Esophagus (tissue), 2 donors: Measurements from ENCODE around the gene FGD5. TPM values are rescaled to one million over a fixed set of nuclear protein-coding genes. Genes with fewer than 3 reads are reported as not detected.
A peak's percentile ranks its signal among the peaks of the same experiment; 100 is the strongest.

Experiments used
- H3K27ac ChIP-seq, 2 donors: one replicate each; pipeline ENCODE4 v1.5.1; 2013; ENCODE audit warnings: low read depth in 2 of 2, mild to moderate bottlenecking in 2 of 2, inconsistent platforms in 1 of 2, low read length in 1 of 2, moderate library complexity in 1 of 2
- H3K27me3 ChIP-seq, 2 donors: one replicate each; pipeline ENCODE4 v1.6.1; 2013; ENCODE audit warnings: low read length in 2 of 2, control low read depth in 1 of 2, mild to moderate bottlenecking in 1 of 2; ENCODE audit not compliant: insufficient read depth in 2 of 2, control insufficient read depth in 1 of 2
- H3K36me3 ChIP-seq, 2 donors: one replicate each; pipeline ENCODE4 v1.6.1; 2013; ENCODE audit warnings: low read length in 1 of 2; ENCODE audit not compliant: control insufficient read depth in 2 of 2, insufficient read depth in 2 of 2
- H3K4me1 ChIP-seq, 2 donors: one replicate each; pipeline ENCODE4 v1.6.1; 2013; ENCODE audit warnings: low read length in 1 of 2; ENCODE audit not compliant: control insufficient read depth in 2 of 2, insufficient read depth in 2 of 2
- H3K4me3 ChIP-seq, 2 donors: one replicate each; pipeline ENCODE4 v1.5.1; 2013; ENCODE audit warnings: low read length in 2 of 2, mild to moderate bottlenecking in 2 of 2, low read depth in 1 of 2, moderate library complexity in 1 of 2
- H3K9me3 ChIP-seq, 2 donors: one replicate each; pipeline ENCODE4 v1.6.1; 2013; ENCODE audit warnings: mild to moderate bottlenecking in 2 of 2, low read depth in 1 of 2, low read length in 1 of 2, moderate library complexity in 1 of 2; ENCODE audit not compliant: control insufficient read depth in 2 of 2, insufficient read depth in 1 of 2
- whole genome bisulfite sequencing, 2 donors: extraction: QIAGEN DNeasy Blood & Tissue Kit; methylation state at CpG; one replicate each; pipeline ENCODE4 v1.1.7; 2013; 5-methylcytosine and 5-hydroxymethylcytosine counted together
- polyA plus RNA-seq, 2 donors: library from polyadenylated mRNA; stranded (reverse); fragments of 200-250 nt; gene quantifications; one replicate each; pipeline ENCODE4 v1.2.3, GENCODE V29; 2013
- donor health status: healthy with polysubstance abuse.
- donor health status: Bipolar disorder and iron deficiency.

The FGD5 gene
- polyA plus RNA-seq, 2 donors: 1.7 TPM

DNA sequence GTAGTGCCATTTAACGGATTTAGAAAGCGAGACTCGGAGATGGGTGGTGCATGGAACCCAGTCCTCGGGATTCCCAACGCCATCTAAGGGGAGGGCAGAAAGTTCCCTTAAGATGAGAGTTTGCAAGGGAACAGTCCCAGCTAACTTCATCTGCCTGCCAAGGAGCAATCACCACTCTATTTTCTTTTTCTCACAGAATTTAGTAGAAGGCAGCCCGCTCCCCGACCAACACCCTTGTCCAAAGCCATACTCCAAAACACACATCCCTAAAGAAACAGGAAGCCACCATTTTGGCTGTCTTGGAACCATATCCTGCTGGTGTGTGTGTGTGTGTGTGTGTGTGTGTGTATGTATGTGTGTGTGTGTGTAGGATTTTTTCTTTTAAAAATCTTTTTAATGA, 7.1 kb upstream of the FGD5 start:
- H3K36me3 ChIP-seq: no peaks in the 10 kb centered on the region
- peak overlapping the region in 1 of 2 donors; percentile 41 for H3K27ac ChIP-seq
- H3K27me3 ChIP-seq: peaks cover 7 to 15% of the 10 kb centered on the region in 2 donors
- 36 to 46% methylated on average over 7 of the region's 7 CpGs for WGBS, 2 donors
- peak overlapping the region; percentile 29 to 44 for H3K4me3 ChIP-seq
- no peaks in the 10 kb centered on the region for H3K9me3 ChIP-seq
- H3K4me1 ChIP-seq: peaks cover 0 to 2% of the 10 kb centered on the region in 2 donors

DNA sequence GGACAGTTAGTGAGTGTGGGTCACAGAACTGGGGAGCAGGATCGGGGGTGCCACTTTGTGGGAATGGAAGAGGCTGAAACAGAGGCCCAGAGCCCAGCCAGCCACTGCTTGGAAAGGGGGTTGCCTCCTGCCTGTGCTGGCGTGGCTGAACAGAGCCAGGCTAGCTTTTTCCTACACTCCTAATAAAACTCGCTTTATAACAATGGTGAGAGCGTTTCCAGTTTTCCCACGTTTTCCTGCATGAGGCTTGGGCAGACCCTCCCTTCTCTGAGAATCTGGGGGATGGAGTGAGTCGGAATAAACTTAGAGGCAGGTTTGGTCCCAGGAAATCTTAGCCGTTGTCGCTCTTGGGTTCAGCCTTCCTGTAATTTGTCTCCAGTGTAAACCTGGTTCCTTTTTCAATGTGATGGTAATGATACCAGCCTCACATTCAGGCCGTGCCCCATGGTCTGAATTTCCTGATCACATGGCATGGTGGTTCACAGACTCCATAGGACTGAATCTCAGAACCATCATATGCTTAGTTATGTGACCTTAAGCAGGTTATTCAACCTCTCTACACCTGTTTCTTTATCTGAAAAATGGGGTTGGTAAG, 6.5 kb upstream of the FGD5 start:
- H3K27me3 ChIP-seq: peaks cover 7 to 15% of the 10 kb centered on the region in 2 donors
- 55 to 64% methylated on average over 9 of the region's 9 CpGs for WGBS, 2 donors
- no peaks in the 10 kb centered on the region for H3K9me3 ChIP-seq
- no peaks in the 10 kb centered on the region for H3K36me3 ChIP-seq
- peaks cover 0 to 2% of the 10 kb centered on the region in 2 donors for H3K4me1 ChIP-seq
- H3K4me3 ChIP-seq: no peak overlapping the region
- peak overlapping the region in 1 of 2 donors; percentile 41 for H3K27ac ChIP-seq

DNA sequence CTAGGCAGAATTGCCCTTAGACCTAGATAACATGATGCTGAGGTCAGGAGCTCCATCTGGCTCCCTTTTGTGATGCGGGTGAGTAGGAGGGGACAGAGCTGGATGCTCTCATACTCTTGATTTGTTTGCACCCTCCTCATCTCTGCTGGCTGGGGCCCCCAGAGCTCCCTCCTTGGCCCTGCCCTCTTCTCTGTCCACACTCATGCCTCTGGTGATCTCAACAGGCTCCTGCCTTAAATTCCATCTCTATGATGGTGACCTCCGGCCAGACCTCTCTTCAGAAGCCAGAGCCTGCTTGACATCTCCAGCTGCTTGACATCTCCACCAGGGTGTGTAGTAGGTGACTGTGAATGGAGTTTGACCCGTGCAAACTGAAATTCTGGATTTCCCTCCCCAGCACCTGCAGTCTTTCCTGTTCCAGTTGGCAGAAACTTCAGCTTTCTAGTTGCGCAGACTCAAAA, 4.3 kb upstream of the FGD5 start:
- 51 to 64% methylated on average over 4 of the region's 4 CpGs for WGBS, 2 donors
- no peaks in the 10 kb centered on the region for H3K9me3 ChIP-seq
- no peaks in the 10 kb centered on the region for H3K36me3 ChIP-seq
- H3K27me3 ChIP-seq: peaks cover 7 to 15% of the 10 kb centered on the region in 2 donors
- H3K4me3 ChIP-seq: no peak overlapping the region
- H3K4me1 ChIP-seq: peaks cover 0 to 2% of the 10 kb centered on the region in 2 donors
- no peak overlapping the region for H3K27ac ChIP-seq

DNA sequence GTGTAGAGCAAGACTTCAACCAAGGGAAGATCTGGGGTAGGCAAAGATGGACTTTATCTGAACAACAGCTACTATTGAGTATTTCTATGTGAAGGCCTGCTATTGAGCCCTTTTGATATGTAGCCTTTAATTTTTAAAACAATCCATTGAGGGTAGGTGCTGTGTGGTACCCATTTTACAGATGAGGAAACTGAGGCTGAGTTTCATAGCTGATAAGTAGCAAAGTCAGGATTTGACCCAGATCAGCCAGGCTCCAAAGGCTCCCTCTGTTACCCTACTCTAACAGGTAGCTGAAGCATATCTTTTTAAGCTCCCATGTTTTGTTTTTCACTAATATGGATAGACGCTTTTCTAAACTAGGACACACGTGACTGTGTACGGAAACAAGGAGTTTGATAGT, 2.4 kb upstream of the FGD5 start:
- Histone ChIP-seq H3K4me1 (no peaks in the 10 kb centered on the region), H3K4me3 (no peak overlapping the region), H3K9me3 (no peaks in the 10 kb centered on the region), H3K27me3 (peaks cover 0 to 13% of the 10 kb centered on the region in 2 donors), H3K36me3 (no peaks in the 10 kb centered on the region), H3K27ac (no peak overlapping the region)
- WGBS, 2 donors: 92 to 94% methylated on average over 3 of the region's 3 CpGs

DNA sequence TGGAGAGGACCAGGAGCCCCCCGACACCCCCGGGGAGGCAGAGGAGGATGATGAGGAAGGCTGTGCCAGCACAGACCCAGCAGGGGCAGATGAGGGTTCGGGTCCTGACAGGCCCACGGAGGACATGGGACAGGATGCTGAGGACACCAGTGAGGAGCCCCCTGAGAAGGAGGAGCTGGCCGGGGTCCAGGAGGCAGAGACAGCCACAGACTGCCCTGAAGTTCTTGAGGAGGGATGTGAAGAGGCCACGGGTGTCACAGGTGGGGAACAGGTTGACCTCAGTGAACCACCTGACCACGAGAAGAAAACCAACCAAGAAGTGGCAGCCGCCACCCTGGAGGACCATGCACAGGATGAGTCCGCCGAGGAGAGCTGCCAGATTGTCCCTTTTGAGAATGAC, 909 bp downstream of the FGD5 start:
- peaks cover 0 to 2% of the 10 kb centered on the region in 2 donors for H3K4me1 ChIP-seq
- no peak overlapping the region for H3K27ac ChIP-seq
- no peaks in the 10 kb centered on the region for H3K36me3 ChIP-seq
- no peaks in the 10 kb centered on the region for H3K9me3 ChIP-seq
- H3K27me3 ChIP-seq: peaks cover 0 to 4% of the 10 kb centered on the region in 2 donors
- WGBS, 2 donors: 80 to 86% methylated on average over 10 of the region's 10 CpGs
- no peak overlapping the region for H3K4me3 ChIP-seq

DNA sequence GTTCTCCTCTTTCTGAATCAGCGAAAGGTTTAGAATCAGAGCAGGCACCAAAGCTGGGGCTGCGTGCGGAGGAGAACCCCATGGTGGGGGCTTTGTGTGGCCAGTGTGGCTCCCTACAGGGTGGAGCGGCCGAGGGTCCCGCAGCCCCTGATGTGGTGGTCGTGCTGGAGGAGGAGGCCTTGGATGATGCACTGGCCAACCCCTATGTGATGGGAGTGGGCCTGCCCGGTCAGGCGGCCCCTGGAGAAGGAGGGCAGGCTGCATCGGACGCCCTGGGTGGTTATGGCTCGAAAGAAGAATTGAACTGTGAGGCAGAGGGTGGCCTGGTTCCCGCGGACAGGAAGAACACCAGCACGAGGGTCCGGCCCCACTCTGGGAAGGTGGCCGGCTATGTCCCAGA, 1.4 kb downstream of the FGD5 start:
- 87 to 90% methylated on average over 17 of the region's 17 CpGs for WGBS, 2 donors
- no peaks in the 10 kb centered on the region for H3K9me3 ChIP-seq
- H3K27me3 ChIP-seq: peaks cover 0 to 4% of the 10 kb centered on the region in 2 donors
- H3K27ac ChIP-seq: no peak overlapping the region
- H3K36me3 ChIP-seq: no peaks in the 10 kb centered on the region
- peaks cover 0 to 2% of the 10 kb centered on the region in 2 donors for H3K4me1 ChIP-seq
- H3K4me3 ChIP-seq: no peak overlapping the region

DNA sequence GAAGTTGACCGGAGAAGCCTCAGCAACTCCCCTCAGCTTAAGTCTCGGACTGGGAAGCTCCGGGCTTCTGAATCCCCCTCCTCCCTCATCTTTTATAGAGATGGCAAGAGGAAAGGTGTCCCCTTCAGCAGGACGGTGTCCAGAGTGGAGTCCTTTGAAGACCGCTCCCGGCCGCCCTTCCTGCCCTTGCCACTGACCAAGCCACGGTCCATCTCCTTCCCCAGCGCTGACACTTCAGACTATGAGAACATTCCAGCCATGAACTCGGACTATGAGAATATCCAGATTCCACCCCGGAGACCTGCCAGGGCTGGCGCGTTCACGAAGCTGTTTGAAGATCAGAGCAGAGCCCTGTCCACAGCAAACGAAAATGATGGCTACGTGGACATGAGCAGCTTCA, 2.4 kb downstream of the FGD5 start:
- Histone ChIP-seq H3K27me3 (no peaks in the 10 kb centered on the region), H3K9me3 (no peaks in the 10 kb centered on the region), H3K36me3 (no peaks in the 10 kb centered on the region), H3K4me3 (no peak overlapping the region), H3K27ac (no peak overlapping the region), H3K4me1 (peaks cover 0 to 2% of the 10 kb centered on the region in 2 donors)
- WGBS, 2 donors: 83 to 89% methylated on average over 16 of the region's 16 CpGs

DNA sequence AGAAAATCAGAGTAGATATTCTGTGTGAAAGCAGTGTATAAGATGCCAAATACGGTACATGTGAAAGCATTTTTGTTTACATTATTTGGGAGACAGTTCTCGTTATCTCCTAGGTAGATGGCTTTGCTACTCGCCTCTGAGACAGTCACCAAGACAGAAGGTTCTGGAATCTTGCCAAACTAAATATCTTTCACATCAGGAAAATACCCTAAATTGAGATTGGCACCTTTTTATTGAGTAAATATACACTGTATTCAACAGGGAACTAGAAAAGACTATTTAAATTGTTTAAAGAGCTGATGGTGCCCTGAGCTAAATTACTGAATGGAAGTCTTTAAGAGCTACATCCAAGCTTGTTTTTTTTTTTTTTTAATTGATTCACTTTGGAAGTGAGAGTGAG, 3.4 kb downstream of the FGD5 start:
- H3K27me3 ChIP-seq: no peaks in the 10 kb centered on the region
- no peak overlapping the region for H3K4me3 ChIP-seq
- peaks cover 0 to 2% of the 10 kb centered on the region in 2 donors for H3K4me1 ChIP-seq
- H3K36me3 ChIP-seq: no peaks in the 10 kb centered on the region
- H3K9me3 ChIP-seq: no peaks in the 10 kb centered on the region
- H3K27ac ChIP-seq: no peak overlapping the region
- 67 to 75% methylated on average over 3 of the region's 3 CpGs for WGBS, 2 donors

DNA sequence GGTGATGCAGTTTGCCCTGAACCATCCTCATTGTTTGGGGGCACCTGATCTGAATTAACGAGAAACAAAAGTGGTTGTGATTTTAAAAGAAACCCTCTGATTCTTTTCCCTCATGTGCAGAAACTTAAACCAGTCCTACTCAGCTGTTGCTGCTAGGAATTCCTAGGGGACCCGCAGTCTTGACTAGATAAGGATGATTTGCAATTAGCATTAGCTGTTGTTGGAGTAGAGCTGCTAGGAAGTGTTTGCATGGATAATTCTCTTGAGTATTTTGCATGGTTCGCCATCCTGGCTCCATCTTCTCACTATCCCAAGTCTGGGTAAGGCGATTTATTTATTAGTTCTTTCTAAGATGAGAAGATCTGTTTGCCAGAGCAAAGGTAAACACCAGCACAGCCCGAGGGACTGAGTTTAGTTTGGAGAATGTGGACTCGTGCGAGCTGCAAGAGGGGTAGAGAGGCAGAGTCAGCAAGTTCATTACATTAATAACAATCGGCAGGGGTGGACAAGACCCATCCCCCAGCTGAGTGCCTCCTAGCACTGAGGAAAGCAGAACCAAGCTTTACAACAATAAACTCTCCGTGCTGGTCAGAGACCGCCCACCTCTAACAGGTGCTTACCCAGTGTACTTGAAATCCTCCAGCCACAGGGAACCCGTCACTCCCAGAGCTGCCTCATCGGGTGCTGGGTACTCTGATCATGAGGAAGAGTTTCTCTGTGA, 4.1 kb downstream of the FGD5 start:
- Histone ChIP-seq H3K27ac (no peak overlapping the region), H3K4me1 (peaks cover 0 to 2% of the 10 kb centered on the region in 2 donors), H3K9me3 (no peaks in the 10 kb centered on the region), H3K27me3 (no peaks in the 10 kb centered on the region), H3K36me3 (no peaks in the 10 kb centered on the region), H3K4me3 (no peak overlapping the region)
- 38 to 42% methylated on average over 12 of the region's 12 CpGs for WGBS, 2 donors

DNA sequence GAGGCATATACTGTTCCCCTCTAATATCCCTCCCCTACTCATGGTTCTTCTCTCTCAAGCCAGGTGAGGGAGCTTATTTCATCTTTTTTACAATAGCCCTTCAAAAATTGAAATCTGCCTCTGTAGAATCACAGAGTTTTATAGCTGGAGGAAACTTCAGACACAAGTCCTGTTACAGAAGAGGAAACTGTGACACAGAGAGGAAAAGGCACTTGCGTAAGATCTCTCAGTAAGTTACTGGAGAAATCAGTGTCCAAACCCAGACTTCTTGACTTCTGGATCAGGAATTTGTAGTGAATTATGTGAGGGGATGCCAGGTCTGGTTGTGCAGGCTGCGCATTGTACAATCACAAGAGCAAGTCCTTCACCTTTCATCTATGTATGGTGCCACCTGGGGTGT, 4.6 kb downstream of the FGD5 start:
- H3K27ac ChIP-seq: no peak overlapping the region
- no peak overlapping the region for H3K4me3 ChIP-seq
- no peaks in the 10 kb centered on the region for H3K9me3 ChIP-seq
- H3K36me3 ChIP-seq: no peaks in the 10 kb centered on the region
- H3K27me3 ChIP-seq: no peaks in the 10 kb centered on the region
- WGBS, 2 donors: 72 to 77% methylated on average over 2 of the region's 2 CpGs
- H3K4me1 ChIP-seq: peaks cover 0 to 2% of the 10 kb centered on the region in 2 donors
